Stimulated activated CD8-positive, alpha-beta memory T cell treated with anti-CD3 and anti-CD28 coated beads, Interleukin-7, amount 100 ng/mL, for 48 hours (primary cell): ENCODE data around the gene ZMYM5.
"Not testable (repeated sequence)": the region's sequence is repeated elsewhere in the genome, so short reads cannot be mapped to it uniquely, and the experiment has no call there.

Experiments used
- DNase-seq, 2 donors: peaks; one replicate each; pipeline ENCODE4 v3.0.0-alpha.2; 2020; ENCODE audit warnings: low read depth in 1 of 2; ENCODE audit errors: extremely low read depth in 1 of 2

ZMYM5 gene

DNA sequence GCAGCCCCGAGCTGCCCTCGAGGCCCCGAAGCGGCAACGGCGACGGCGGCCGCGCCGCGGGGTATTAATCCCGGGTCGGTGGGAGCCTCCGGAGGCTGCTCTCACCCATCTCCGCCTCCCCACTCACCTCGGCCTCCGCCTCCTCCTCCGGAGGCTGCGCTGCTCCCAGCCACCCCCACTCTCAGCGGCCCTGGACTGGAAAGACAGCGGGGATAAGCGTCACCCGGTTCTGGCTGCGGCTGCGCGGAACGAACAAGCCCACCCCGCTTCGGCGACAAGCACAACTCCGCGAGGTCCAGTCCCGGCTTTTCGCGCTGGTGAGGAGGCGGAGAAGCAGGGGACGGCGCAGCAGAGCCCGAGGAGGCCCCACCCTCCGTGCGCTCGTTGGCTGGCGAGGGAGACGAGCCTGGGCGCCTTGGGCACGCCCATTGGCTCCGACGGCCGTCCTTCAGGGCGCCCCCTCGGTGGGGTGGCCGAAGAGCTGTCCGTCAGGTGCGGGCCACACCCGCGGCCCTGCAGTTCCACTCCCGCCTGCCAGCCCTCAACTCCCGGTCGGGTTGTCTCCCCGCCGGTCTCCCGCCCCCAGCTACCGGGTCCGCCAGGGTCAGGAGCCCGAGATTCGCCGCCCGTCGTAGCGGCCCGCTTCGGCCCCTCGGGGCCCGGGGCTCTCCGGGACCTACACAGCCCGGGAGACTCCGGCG lies at the start of gene ZMYM5:
TSS of gene ZMYM5 (minus strand) at position 327 of the 701 bp plus-strand sequence. CDS start 11,469 bp downstream, outside the sequence.
- peak; percentile 96 to 98 for DNase-seq

DNA sequence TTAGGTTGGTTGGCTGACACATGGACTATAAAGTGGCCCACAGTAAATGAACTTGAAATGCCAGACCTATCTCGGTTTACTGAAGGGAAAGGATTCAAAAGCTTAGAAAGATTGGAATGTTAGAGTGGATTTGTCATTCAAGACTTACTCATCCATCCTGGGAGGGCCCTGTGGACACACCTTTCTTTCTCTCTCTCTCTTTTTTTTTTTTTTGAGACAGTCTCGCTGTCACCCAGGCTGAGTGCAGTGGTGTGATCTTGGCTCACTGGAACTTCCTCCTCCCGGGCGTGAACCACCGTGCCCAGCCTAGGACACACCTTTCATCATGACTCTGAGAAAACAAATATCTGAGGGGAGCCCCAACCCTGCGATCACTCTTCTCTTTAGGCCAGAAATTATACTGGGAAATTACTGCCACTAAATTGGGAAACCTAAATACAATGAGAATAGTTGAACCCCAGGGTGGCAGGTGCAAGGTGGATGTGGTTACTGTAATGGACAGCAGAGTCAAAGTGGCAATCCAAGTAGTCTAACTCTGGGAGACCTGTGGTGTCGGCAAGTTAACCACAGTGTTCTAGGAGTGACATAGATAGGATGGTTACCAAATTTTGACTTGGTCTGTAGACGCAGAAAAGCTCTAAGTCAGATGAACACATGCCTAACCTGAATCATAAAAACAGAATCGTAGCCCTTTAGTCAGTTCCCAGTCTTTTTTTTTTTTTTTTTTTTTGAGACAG lies 47.1 kb upstream of the ZMYM5 start:
- no peak for DNase-seq

GRCh38 chr13:19908350-19908986 lies 45.0 kb upstream of the ZMYM5 start:
- DNase-seq: no peak

DNA sequence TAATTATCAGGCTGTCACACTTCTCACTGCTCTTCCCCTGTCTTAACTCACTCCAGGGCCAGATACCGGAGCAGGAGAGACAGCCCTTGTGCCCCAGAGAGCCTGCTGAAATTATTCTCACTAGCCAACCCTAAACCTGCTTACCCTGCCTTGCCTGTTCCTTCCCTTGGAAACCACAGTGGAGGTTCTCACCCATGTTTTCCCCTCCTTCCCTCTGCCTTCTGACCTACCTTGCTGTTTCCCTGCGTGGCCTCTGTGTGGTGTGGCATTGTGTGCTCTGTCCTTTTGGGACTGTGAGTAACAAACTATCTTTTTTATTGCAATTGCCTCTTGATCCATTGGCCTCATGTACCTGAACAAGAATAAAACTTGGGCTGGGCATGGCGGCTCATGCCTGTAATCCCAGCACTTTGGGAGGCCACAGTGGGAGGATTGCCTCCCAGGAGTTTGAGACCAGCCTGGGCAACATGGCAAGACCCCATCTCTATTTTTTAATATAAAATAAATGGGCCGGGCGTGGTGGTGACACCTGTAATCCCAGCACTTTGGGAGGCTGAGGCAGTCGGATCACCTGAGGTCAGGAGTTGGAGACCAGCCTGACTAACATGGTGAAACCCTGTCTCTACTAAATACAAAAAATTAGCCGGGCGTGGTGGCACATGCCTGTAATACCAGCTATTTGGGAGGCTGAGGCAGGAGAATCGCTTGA lies 42.2 kb upstream of the ZMYM5 start:
- DNase-seq: not testable (repeated sequence)

GRCh38 chr13:19890030-19890429 lies 26.6 kb upstream of the ZMYM5 start:
- no peak for DNase-seq

DNA sequence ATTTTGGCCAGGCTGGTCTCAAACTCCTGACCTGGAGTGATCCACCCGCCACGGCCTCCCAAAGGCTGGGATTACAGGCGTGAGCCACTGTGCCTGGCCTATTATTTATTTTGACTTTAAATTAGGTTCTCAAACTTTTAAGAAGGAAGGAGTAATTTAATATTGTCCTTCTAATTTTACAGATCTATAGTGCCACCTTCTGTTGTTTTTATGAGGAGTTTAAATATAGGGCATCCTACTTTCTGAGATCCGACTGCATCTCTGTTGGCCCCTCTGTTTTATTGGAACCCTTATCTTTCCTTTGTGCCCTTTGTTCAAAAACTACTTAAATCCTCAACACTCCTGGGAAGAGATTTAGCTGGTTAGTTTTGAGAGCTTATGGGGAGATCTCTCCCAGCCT lies 25.4 kb upstream of the ZMYM5 start:
- no peak for DNase-seq

- DNase-seq: no peak
Measured at GRCh38 chr13:19882231-19882630, 18.8 kb upstream of the ZMYM5 start.

DNA sequence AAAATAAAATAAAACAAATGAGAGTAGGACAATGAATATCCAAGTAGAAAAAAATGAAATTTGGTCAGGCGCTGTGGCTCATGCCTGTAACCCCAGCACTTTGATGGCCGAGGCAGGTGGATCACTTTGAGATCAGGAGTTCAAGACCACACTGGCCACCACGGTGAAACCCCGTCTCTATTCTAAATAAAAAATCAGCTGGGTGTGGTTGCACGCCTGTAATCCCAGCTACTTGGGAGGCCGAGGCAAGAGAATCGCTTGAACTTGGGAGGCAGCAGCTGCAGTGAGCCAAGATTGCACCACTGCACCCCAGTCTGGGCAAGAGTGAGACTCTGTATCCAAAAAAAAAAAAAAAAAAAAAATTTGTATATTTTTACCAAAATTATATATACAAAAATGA lies 18.2 kb upstream of the ZMYM5 start:
- DNase-seq: no peak

- DNase-seq: peak; percentile 25 to 70
Measured at GRCh38 chr13:19864746-19865309, 1.4 kb upstream of the ZMYM5 start.

GRCh38 chr13:19864024-19864745 lies 736 bp upstream of the ZMYM5 start:
- peak in 1 of 2 donors; percentile 48 for DNase-seq

DNA sequence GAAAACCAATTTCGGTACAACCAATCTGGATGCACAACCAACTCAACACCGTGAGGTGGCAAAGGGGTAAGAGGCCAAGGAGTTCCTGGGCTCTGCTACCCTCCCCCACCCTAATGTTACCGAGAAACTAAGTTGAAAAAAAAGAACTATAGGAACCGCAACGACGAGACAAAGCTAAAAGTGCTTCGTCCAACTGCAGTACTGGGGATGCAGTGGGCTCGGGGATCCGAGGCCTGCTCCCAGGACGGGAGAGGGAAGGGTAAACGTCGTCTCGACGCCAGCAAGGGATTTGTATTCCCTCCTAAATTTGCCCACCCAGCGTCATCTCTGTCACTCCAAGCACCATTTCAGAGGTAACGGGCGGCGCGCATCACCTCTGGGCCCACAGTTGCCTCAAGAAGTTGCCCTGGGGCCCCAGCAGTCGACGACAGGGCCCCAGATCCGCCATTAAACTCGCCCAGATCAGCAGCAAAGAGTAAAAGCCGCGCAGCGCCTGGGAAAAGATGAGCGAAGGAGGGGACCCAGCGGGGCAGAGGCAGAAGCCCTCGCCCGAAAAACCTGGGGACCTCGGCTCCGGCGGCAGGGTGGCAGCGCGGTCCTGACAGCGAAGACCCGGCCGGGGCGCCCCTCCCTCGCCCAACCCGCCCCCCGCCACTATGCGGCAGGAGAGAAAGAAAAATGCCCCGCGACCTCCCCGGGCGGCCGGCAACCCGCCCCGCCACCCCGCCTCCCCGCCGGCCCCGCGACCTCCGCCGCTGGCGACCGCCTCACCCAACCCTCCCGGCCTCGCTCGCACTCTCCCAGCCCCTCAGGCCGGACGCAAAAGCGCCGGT lies 752 bp downstream of the ZMYM5 start:
- DNase-seq: peak; percentile 14 to 25

DNA sequence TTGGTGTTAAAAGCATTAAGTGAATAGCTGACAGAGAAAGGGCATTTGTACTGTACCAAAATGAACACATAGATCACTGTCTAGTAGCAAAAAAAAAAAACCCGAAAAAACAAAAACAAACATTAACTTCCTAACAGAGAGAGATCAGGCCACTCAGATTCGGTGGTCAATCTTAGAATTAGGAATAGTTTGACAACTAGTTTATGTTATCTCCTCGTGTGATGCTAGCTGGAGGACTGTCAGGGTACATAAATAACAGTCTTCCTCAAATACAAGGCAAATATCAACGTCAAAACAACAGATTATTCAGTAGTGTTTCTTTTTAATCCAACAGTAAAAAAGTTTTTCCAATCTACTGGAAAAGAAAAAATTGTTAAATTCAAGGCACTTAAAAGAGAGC lies 1.7 kb downstream of the ZMYM5 start:
- DNase-seq: no peak

- no peak for DNase-seq
Measured at GRCh38 chr13:19860884-19861655, 2.4 kb downstream of the ZMYM5 start.

GRCh38 chr13:19857637-19858036 lies 5.8 kb downstream of the ZMYM5 start:
- not testable (repeated sequence) for DNase-seq

DNA sequence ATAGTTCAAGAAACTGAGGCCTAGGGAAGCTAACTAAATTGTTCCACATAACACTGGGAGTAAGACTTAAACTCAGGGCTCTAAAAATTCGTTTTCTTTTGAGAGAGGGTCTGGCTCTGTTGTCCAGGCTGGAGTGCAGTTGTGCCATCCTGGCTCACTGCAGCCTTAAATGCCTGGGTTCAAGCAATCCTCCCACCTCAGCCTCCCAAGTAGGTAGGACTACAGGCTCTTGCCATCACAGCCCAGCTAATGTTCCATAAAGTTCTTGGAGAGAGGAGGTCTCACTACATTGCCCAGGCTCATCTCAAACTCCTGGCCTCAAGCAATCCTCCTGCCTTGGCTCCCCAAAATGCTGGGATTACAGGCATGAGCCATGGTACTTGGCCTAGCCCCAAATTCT lies 10.7 kb downstream of the ZMYM5 start:
- no peak for DNase-seq

- DNase-seq: no peak
Measured at GRCh38 chr13:19845758-19846157, 17.7 kb downstream of the ZMYM5 start.

DNA sequence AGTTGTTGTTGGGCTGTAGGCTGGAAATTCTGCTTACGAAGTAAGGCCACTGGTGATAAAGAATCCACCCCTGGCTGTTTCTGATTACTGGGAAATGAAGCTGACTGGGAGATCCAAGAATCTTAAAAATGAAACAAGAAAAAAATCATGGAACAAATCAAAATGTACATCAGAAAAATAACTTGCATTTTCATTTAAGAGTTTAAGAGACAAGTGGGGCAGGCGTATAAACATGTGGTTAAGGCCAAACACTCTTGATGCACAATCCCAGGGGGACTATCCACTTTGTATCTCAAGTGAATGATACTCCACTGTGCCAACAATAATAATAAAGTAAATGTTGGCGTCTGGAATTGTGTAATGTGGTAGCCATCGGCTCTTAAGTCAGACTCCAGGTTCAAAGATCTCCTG lies 24.6 kb downstream of the ZMYM5 start:
- no peak for DNase-seq

GRCh38 chr13:19836472-19836871 lies 27.0 kb downstream of the ZMYM5 start:
- DNase-seq: no peak

GRCh38 chr13:19834704-19835103 lies 28.7 kb downstream of the ZMYM5 start:
- DNase-seq: no peak
